CD4-positive, alpha-beta T cell (primary cell): ENCODE data around the gene SLC15A4. TPM values are rescaled to one million over a fixed set of nuclear protein-coding genes. Genes with fewer than 3 reads are reported as not detected.

Source experiments
- ATAC-seq: fragments of 200-7000 bp; cut with Tn5 transposase; one replicate; pipeline ENCODE4 v1.10.0; 2022; ENCODE audit warnings: mild to moderate bottlenecking; ENCODE audit not compliant: poor library complexity
- CTCF ChIA-PET: fragments of 350-600 bp; sonication (Branson Sonifier 250); formaldehyde crosslinking; loops from one replicate; lab custom pipeline; 2021; ENCODE audit warnings: antibody characterized with exemption, inconsistent platforms; lab: Charles Lee
- POLR2A ChIA-PET: fragments of 350-600 bp; sonication (Branson Sonifier 250); formaldehyde crosslinking; loops from one replicate; lab custom pipeline; 2021; ENCODE audit warnings: antibody characterized with exemption, inconsistent platforms; lab: Charles Lee
- DNase-seq, 14 experiments: peaks; one replicate each; pipeline ENCODE4 v3.0.0-alpha.2; 2013 to 2020; ENCODE audit warnings: mixed read lengths in 2 of 14
- H3K27ac ChIP-seq, 2 donors: one replicate each; pipeline versions ENCODE4 v1.5.1 to v1.7.0; 2013; ENCODE audit warnings: low read length in 2 of 2, low read depth in 1 of 2, mild to moderate bottlenecking in 1 of 2
- H3K27me3 ChIP-seq, 2 experiments: 1 replicate in 1 of 2; 2 replicates in 1 of 2; pipeline versions ENCODE4 v1.6.1 to v1.7.0; 2013; ENCODE audit warnings: low read length in 2 of 2, control low read depth in 1 of 2, mild to moderate bottlenecking in 1 of 2, moderate library complexity in 1 of 2; ENCODE audit not compliant: insufficient read depth in 2 of 2, control insufficient read depth in 1 of 2
- H3K36me3 ChIP-seq: one replicate; pipeline ENCODE4 v1.6.1; 2013; ENCODE audit warnings: low read length, control low read depth; ENCODE audit not compliant: insufficient read depth
- H3K4me1 ChIP-seq: one replicate; pipeline ENCODE4 v1.6.1; 2013; ENCODE audit warnings: low read length, control low read depth; ENCODE audit not compliant: insufficient read depth
- H3K4me3 ChIP-seq: one replicate; pipeline ENCODE4 v1.5.1; 2013; ENCODE audit warnings: mild to moderate bottlenecking, low read length, moderate library complexity
- H3K9me3 ChIP-seq, 2 experiments: 1 replicate in 1 of 2; 2 replicates in 1 of 2; pipeline versions ENCODE4 v1.6.1 to v1.7.0; 2013; ENCODE audit warnings: low read length in 2 of 2, mild to moderate bottlenecking in 2 of 2, control low read depth in 1 of 2, moderate library complexity in 1 of 2; ENCODE audit not compliant: control insufficient read depth in 1 of 2, insufficient read depth in 1 of 2
- H3K27ac Mint-ChIP-seq: one replicate; pipeline ENCODE4 v1.8.0; 2020; ENCODE audit warnings: mixed read lengths
- H3K27me3 Mint-ChIP-seq: one replicate; pipeline ENCODE4 v1.8.0; 2021; ENCODE audit warnings: mixed read lengths
- H3K36me3 Mint-ChIP-seq: one replicate; pipeline ENCODE4 v1.8.0; 2021; ENCODE audit warnings: low read depth, mixed read lengths
- H3K4me1 Mint-ChIP-seq: one replicate; pipeline ENCODE4 v1.8.0; 2021; ENCODE audit warnings: low read depth, mixed read lengths
- H3K4me3 Mint-ChIP-seq: one replicate; pipeline ENCODE4 v1.8.0; 2020; ENCODE audit warnings: mild to moderate bottlenecking, mixed read lengths
- H3K9me3 Mint-ChIP-seq: one replicate; pipeline ENCODE4 v1.8.0; 2020; ENCODE audit warnings: mixed read lengths
- intact Hi-C, 2 experiments: fragments of 100-400 bp; cut with DNase I in 1 of 2; cut with micrococcal nuclease in 1 of 2; formaldehyde crosslinking; loops; one replicate each; pipeline versions ENCODE4 v1.15.1 to v1.9.0; 2023 to 2025; cut with DNase I, micrococcal nuclease
- total RNA-seq, 174 experiments: library from RNA in 2 of 174; stranded (reverse) in 2 of 174; gene quantifications; one replicate each; pipeline ENCODE4 v1.2.3 and lab custom pipeline; 2021 to 2026
- TF ChIP-seq, protein P1 (sequence below): fragments of 200-600 bp; IDR thresholded peaks from one replicate; pipeline ENCODE4 v1.8.0; 2022; ENCODE audit warnings: antibody characterized with exemption, mild to moderate bottlenecking

Gene SLC15A4
- total RNA-seq, 2 experiments from 2014 or later, result 18.4 to 18.5 TPM

DNA sequence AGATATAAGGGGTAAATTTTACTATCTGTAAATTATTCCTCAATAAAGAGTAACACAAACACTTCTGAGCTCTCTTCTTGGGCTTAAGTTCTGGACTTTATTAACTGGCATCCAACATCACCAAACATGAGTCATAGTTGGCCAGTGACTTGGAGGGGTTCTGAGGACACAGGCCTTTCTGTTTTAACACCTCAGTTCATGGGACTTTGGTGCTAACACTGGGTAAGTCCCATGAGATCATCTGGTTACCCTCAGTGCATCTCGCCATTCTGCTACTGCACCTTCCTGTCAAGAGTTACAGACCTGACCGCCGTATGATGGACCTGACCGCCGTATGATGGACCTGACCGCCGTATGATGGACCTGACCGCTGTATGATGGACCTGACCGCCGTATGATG, 9.9 kb downstream of the SLC15A4 start:
- Mint-ChIP-seq H3K4me3 (no peak overlapping the region), H3K27me3 (no peaks in the 10 kb centered on the region), H3K4me1 (peaks cover 82% of the 10 kb centered on the region), H3K27ac (no peak overlapping the region), H3K36me3 (peaks cover 49% of the 10 kb centered on the region), H3K9me3 (no peaks in the 10 kb centered on the region)
- CTCF ChIA-PET, result no interaction called here
- ATAC-seq (no peak), DNase-seq (no peak)
- Histone ChIP-seq H3K27ac (no peak overlapping the region), H3K27me3 (no peaks in the 10 kb centered on the region), H3K9me3 (peaks cover 0 to 5% of the 10 kb centered on the region in 2 experiments), H3K4me1 (peaks cover 26% of the 10 kb centered on the region), H3K4me3 (no peak overlapping the region), H3K36me3 (peaks cover 23% of the 10 kb centered on the region)
- intact Hi-C loops, result no loop called here
- TF ChIP-seq, protein P1, sequence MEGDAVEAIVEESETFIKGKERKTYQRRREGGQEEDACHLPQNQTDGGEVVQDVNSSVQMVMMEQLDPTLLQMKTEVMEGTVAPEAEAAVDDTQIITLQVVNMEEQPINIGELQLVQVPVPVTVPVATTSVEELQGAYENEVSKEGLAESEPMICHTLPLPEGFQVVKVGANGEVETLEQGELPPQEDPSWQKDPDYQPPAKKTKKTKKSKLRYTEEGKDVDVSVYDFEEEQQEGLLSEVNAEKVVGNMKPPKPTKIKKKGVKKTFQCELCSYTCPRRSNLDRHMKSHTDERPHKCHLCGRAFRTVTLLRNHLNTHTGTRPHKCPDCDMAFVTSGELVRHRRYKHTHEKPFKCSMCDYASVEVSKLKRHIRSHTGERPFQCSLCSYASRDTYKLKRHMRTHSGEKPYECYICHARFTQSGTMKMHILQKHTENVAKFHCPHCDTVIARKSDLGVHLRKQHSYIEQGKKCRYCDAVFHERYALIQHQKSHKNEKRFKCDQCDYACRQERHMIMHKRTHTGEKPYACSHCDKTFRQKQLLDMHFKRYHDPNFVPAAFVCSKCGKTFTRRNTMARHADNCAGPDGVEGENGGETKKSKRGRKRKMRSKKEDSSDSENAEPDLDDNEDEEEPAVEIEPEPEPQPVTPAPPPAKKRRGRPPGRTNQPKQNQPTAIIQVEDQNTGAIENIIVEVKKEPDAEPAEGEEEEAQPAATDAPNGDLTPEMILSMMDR, result no peak
- POLR2A ChIA-PET, result no interaction called here

- ATAC-seq (no peak), DNase-seq (no peak)
- H3K36me3 Mint-ChIP-seq, result peaks cover 54% of the 10 kb centered on the region
- Histone ChIP-seq H3K27me3 (no peaks in the 10 kb centered on the region), H3K4me1 (peaks cover 21% of the 10 kb centered on the region), H3K27ac (no peak overlapping the region), H3K36me3 (peaks cover 28% of the 10 kb centered on the region), H3K9me3 (peaks cover 0 to 5% of the 10 kb centered on the region in 2 experiments), H3K4me3 (no peak overlapping the region)
- intact Hi-C loops, result no loop called here
- peaks cover 77% of the 10 kb centered on the region for H3K4me1 Mint-ChIP-seq
- ChIA-PET POLR2A (no interaction called here), CTCF (no interaction called here)
- TF ChIP-seq, protein P1, result no peak
- H3K27ac Mint-ChIP-seq, result no peak overlapping the region
- H3K9me3 Mint-ChIP-seq, result no peaks in the 10 kb centered on the region
- H3K4me3 Mint-ChIP-seq, result no peak overlapping the region
- no peaks in the 10 kb centered on the region for H3K27me3 Mint-ChIP-seq
These were observed 10.4 kb downstream of the SLC15A4 start for GRCh38 chr12:128813392-128813791.

- Mint-ChIP-seq H3K9me3 (no peaks in the 10 kb centered on the region), H3K27me3 (no peaks in the 10 kb centered on the region), H3K36me3 (peaks cover 69% of the 10 kb centered on the region), H3K4me1 (peaks cover 62% of the 10 kb centered on the region), H3K27ac (peak overlapping the region; percentile 68), H3K4me3 (no peak overlapping the region)
- intact Hi-C loops, result no loop called here
- Histone ChIP-seq H3K36me3 (peaks cover 36% of the 10 kb centered on the region), H3K9me3 (peaks cover 0 to 5% of the 10 kb centered on the region in 2 experiments), H3K27ac (no peak overlapping the region), H3K4me3 (peak overlapping the region; percentile 2), H3K27me3 (no peaks in the 10 kb centered on the region), H3K4me1 (peaks cover 19% of the 10 kb centered on the region)
- DNase-seq (peak in 1 of 14 experiments; percentile 47), ATAC-seq (no peak)
- CTCF ChIA-PET, result no interaction called here
- POLR2A ChIA-PET, result no interaction called here
- TF ChIP-seq, protein P1, result no peak
These were observed 12.0 kb downstream of the SLC15A4 start for GRCh38 chr12:128811806-128812205.
